NCI-H524 (cell line): ENCODE data around the gene DRAM2.
"Not testable (repeated sequence)": the region's sequence is repeated elsewhere in the genome, so short reads cannot be mapped to it uniquely, and the experiment has no call there.

ENCODE experiments used
- DNase-seq, 2 experiments: peaks; one replicate each; lab custom pipeline; 2025; lab: John Stamatoyannopoulos, UW

DRAM2 gene

GRCh38 chr1:111142356-111142975, 2.6 kb upstream of the DRAM2 start:
- no peak for DNase-seq

GRCh38 chr1:111141245-111142220, 1.6 kb upstream of the DRAM2 start:
- no peak for DNase-seq

DNA sequence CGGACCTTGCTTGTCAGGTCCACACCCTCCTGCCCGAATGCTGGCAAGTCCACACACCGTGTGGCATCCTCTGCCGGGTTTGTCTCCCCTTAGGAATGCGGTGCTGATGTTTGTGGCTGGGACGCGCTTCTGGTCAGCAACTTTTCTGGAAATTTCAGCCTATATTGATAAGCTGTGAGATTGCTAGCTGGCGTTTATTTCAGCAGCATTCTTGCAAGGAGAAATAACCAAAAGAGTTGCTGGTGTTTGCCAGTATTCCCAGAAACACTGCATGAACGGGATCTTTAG, 731 bp upstream of the DRAM2 start:
- DNase-seq: peak in 1 of 2 experiments; percentile 60

GRCh38 chr1:111139324-111139955, 453 bp downstream of the DRAM2 start:
- peak; percentile 73 to 84 for DNase-seq

- DNase-seq: no peak
Observed at GRCh38 chr1:111133866-111134265, 6.0 kb downstream of the DRAM2 start.

GRCh38 chr1:111131693-111132092, 8.2 kb downstream of the DRAM2 start:
- no peak for DNase-seq

DNA sequence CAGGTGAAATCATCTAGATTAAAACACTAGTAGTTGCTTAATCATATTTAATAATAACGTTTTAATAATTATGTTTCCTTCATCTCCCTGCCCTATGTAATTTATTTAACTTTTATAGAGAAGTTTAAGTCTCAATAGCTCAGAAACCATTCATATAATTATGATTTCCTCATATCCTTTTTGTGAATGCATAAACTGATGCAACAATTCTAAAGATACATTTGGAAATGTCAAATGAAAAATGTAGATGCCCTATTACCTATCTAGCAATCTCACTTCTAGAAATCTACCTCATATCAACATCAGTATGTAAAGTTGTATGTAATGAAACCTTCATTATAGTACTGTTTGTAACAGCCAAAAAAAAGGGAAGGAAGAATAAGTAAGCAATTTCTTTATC, 10.5 kb downstream of the DRAM2 start:
- DNase-seq: no peak

DNA sequence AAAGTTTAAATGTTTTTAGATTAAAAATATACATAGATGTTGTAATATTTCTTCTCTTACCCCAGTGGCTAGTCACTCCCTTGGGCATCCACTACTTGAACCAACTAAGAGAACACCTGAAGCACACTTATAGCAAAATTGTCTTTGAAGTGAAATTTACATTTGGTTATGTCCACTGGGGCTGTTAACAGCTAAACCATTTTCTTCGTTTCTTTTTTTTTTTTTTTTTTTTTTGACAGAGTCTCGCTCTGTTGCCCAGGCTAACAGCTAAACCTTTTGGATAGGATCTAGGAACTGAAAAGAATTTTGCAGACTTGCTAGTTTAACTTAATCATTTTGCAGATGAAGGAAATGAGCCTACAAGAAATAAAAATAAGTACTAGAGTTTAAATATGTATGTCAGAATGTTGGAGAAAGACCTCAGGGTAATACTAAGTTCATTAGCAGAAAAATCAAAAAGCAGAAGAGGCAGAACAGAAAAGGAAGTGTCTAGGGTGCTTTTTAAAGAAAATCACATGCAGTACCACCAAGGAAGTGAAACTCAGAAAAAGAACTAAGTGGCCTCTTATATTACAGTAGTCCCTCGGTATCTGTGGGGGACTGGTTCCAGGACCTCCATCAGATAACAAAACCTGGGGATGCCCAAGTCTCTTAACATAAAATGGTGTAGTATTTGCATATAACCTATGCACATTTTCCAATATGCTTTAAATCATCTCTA, 11.8 kb downstream of the DRAM2 start:
- no peak for DNase-seq

DNA sequence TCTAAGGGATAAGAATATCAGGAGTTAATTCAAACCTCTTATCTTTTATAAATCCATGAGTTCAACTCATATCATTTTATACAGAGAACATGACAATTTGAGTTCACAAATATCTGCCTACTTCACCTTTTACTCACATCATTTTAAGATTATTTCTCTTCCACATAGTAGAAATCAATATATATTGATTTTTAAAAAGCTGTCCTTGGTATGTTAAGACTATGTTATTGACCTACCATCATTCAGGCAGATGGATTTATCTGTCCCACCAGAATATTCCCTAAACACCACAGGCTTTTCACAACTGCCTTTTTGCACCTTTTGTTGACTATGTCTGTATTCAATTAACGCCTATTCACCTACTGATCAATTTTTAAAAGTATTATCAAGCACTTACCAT, 13.5 kb downstream of the DRAM2 start:
- DNase-seq: no peak

DNA sequence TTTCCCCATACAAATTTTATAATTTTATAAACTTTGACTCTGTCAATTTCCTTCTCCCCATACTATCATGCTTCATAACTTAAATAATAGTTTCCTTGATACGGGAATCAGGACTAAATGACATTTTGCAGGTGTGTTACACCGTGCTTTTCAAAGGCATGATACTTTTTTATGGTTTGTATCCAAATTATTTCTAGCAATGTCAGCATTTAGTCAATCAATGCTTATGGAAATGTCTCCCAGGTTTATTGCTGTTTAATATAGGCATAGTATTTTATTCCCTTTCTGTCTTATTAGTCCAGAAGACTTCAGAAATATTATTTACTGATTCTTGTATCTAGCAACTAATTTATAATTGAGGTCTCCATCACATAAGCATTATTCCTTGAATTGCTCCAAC, 23.4 kb downstream of the DRAM2 start:
- DNase-seq: no peak

GRCh38 chr1:111110197-111110899, 29.5 kb downstream of the DRAM2 start:
- no peak for DNase-seq

- DNase-seq: no peak
Observed at GRCh38 chr1:111104981-111105380, 34.9 kb downstream of the DRAM2 start.

DNA sequence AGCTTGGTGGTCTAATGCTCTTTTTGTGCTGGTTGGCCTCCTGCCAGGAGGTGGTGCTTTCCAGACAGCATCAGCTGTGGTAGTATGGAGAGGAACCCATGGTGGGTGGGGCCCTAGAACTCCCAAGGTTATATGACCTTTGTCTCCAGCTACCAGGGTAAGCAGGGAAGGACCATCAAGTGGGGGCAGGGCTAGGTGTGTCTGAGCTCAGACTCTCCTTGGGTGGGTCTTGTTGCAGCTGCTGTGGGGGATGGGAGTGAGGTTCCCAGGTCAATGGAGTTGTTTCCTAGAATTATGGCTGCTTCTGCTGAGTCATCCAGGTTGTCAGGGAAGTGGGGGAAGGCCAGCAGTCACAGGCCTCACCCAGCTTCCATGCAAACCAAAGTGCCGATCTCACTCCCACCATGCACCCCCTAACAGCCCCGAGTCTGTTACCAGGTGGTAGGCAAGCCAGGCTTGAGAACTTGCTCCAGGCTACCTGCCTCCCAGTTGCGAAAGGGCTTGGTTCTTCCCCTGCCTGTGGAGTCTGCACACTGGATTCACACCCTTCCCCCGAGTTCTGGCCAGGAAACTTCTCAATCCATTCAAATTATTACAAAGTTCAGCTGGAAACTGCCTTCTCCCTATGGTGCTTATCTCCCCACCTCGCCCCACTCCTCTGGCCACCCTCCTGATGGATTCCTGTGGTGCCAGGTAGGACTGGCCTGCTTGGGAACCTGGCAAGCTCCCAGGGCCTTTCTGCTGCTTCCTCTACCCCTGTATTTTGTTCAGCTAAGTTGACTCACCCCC, 37.8 kb downstream of the DRAM2 start:
- DNase-seq: no peak

DNA sequence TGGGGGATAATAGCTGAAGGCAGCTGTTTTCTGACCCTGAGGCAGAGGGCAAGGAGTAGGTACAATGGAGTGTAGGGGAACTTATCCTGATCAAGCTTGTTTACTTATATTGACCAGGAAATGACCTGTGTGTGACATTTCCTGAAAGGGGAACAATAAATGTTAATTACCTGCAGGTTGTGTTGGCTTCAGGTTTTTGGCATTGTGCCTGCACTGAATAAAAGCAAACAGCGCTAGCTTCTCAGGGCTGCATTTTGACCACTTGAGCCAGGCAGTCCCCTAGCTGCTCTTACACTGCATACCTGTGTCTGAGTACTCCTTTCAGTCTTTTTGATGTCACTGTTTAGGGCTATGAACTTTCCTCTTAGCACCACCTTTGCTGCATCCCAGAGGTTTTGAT, 40.6 kb downstream of the DRAM2 start:
- no peak for DNase-seq

DNA sequence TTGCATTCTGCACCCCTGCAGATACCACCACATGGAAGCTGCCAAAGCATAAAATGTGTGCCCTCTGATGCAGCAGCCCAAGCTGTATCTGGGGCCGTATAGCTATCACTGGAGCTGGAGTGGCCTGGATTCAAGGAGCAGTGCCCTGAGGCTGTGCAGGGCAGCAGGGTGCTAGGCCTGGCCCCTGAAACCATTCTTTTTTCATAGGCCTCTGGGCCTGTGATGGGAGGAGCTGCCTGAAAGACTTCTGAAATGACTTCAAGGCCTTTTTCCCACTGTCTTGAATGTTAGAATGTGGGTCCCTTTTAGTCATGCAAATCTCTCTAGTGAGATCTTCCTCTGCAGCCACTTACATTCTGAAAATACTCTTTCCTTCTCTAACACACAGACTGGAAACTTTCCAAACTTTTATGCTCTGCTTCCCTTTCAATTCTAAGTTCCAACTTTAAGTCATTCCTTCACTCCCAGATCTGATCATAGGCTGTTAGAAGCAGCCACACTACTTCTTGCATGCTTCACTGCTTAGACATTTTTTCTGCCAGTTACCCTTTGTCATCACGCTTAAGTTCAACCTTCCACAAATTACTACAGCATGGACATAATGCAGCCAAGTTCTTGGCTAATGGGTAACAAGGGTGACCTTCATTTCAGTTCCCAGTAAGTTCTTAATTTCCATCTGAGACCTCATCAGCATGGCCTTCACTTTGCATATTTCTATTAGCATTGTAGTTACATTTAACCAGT, 42.4 kb downstream of the DRAM2 start:
- no peak for DNase-seq

GRCh38 chr1:111095421-111095820, 44.5 kb downstream of the DRAM2 start:
- not testable (repeated sequence) for DNase-seq

DNA sequence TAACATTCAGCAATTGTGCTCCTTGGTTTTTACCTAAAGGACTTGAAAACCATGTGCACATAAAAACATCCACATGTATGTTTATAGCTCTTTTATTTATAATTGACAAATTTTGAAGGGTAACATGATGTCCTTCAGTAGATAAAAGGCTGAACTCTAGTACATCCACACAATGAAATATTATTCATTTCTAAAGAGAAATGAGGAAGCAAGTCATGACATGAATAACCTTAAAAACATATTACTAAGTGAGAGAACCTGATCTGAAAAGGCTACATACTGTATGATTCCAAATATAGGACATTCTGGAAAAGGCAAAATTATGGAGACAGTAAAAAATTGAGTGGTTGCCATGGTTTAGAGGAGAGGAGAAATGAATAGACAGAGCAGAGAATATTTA, 50.3 kb downstream of the DRAM2 start:
- DNase-seq: no peak

- DNase-seq: no peak
Observed at GRCh38 chr1:111085676-111086075, 54.2 kb downstream of the DRAM2 start.

GRCh38 chr1:111084999-111085398, 54.9 kb downstream of the DRAM2 start:
- DNase-seq: no peak
